Duodenal mucosa (tissue), 2 donors: ENCODE data around the gene CLCN7.

Source experiments
- H3K27ac ChIP-seq: one replicate; pipeline ENCODE4 v1.7.0; 2013; ENCODE audit warnings: low read depth, low read length
- H3K27me3 ChIP-seq, 2 donors: one replicate each; pipeline ENCODE4 v1.7.0; 2013; ENCODE audit warnings: low read length in 2 of 2, control low read depth in 1 of 2; ENCODE audit not compliant: insufficient read depth in 2 of 2, control insufficient read depth in 1 of 2
- H3K36me3 ChIP-seq, 2 donors: one replicate each; pipeline ENCODE4 v1.7.0; 2013; ENCODE audit warnings: low read length in 2 of 2, control low read depth in 1 of 2; ENCODE audit not compliant: insufficient read depth in 2 of 2, control insufficient read depth in 1 of 2
- H3K4me1 ChIP-seq, 2 donors: one replicate each; pipeline ENCODE4 v1.7.0; 2013; ENCODE audit warnings: low read length in 2 of 2, control low read depth in 1 of 2; ENCODE audit not compliant: insufficient read depth in 2 of 2, control insufficient read depth in 1 of 2
- H3K4me3 ChIP-seq, 2 donors: one replicate each; pipeline ENCODE4 v1.7.0; 2013; ENCODE audit warnings: low read length in 2 of 2, low read depth in 1 of 2
- H3K9ac ChIP-seq, 2 donors: one replicate each; pipeline ENCODE4 v1.7.0; 2013; ENCODE audit warnings: low read length in 2 of 2, low read depth in 1 of 2
- H3K9me3 ChIP-seq, 2 donors: one replicate each; pipeline ENCODE4 v1.7.0; 2013; ENCODE audit warnings: low read length in 2 of 2, control low read depth in 1 of 2; ENCODE audit not compliant: control insufficient read depth in 1 of 2

Gene CLCN7

GRCh38 chr16:1502092-1503004, 27.5 kb upstream of the CLCN7 start:
- H3K27me3 ChIP-seq: no peaks in the 10 kb centered on the region
- H3K9ac ChIP-seq: no peak overlapping the region
- H3K27ac ChIP-seq: no peak overlapping the region
- peaks cover 12 to 54% of the 10 kb centered on the region in 2 donors for H3K36me3 ChIP-seq
- H3K9me3 ChIP-seq: no peaks in the 10 kb centered on the region
- H3K4me3 ChIP-seq: no peak overlapping the region
- no peaks in the 10 kb centered on the region for H3K4me1 ChIP-seq

GRCh38 chr16:1501630-1502029, 26.8 kb upstream of the CLCN7 start:
- Histone ChIP-seq H3K9me3 (no peaks in the 10 kb centered on the region), H3K4me1 (no peaks in the 10 kb centered on the region), H3K9ac (no peak overlapping the region), H3K36me3 (peaks cover 12 to 61% of the 10 kb centered on the region in 2 donors), H3K4me3 (no peak overlapping the region), H3K27ac (no peak overlapping the region), H3K27me3 (no peaks in the 10 kb centered on the region)

GRCh38 chr16:1500465-1501150, 25.8 kb upstream of the CLCN7 start:
- no peak overlapping the region for H3K4me3 ChIP-seq
- no peak overlapping the region for H3K27ac ChIP-seq
- no peaks in the 10 kb centered on the region for H3K27me3 ChIP-seq
- peaks cover 12 to 66% of the 10 kb centered on the region in 2 donors for H3K36me3 ChIP-seq
- H3K9me3 ChIP-seq: no peaks in the 10 kb centered on the region
- no peaks in the 10 kb centered on the region for H3K4me1 ChIP-seq
- H3K9ac ChIP-seq: no peak overlapping the region

GRCh38 chr16:1499756-1500464, 25.1 kb upstream of the CLCN7 start:
- Histone ChIP-seq H3K9me3 (no peaks in the 10 kb centered on the region), H3K27me3 (no peaks in the 10 kb centered on the region), H3K36me3 (peaks cover 12 to 73% of the 10 kb centered on the region in 2 donors), H3K4me1 (peaks cover 0 to 2% of the 10 kb centered on the region in 2 donors), H3K27ac (no peak overlapping the region), H3K9ac (no peak overlapping the region), H3K4me3 (no peak overlapping the region)

GRCh38 chr16:1498899-1499676, 24.3 kb upstream of the CLCN7 start:
- Histone ChIP-seq H3K27ac (no peak overlapping the region), H3K27me3 (no peaks in the 10 kb centered on the region), H3K4me3 (no peak overlapping the region), H3K4me1 (peaks cover 7 to 10% of the 10 kb centered on the region in 2 donors), H3K9ac (no peak overlapping the region), H3K36me3 (peaks cover 12 to 79% of the 10 kb centered on the region in 2 donors), H3K9me3 (no peaks in the 10 kb centered on the region)

- Histone ChIP-seq H3K4me3 (no peak overlapping the region), H3K27ac (no peak overlapping the region), H3K4me1 (peaks cover 17 to 22% of the 10 kb centered on the region in 2 donors), H3K36me3 (peaks cover 6 to 66% of the 10 kb centered on the region in 2 donors), H3K27me3 (no peaks in the 10 kb centered on the region), H3K9me3 (no peaks in the 10 kb centered on the region), H3K9ac (no peak overlapping the region)
Observed at GRCh38 chr16:1497014-1497598, 22.3 kb upstream of the CLCN7 start.

- H3K4me3 ChIP-seq: no peak overlapping the region
- H3K4me1 ChIP-seq: peaks cover 17 to 22% of the 10 kb centered on the region in 2 donors
- H3K36me3 ChIP-seq: peaks cover 0 to 60% of the 10 kb centered on the region in 2 donors
- no peaks in the 10 kb centered on the region for H3K27me3 ChIP-seq
- H3K9me3 ChIP-seq: no peaks in the 10 kb centered on the region
- H3K27ac ChIP-seq: no peak overlapping the region
- no peak overlapping the region for H3K9ac ChIP-seq
Observed at GRCh38 chr16:1496464-1496863, 21.6 kb upstream of the CLCN7 start.

GRCh38 chr16:1495889-1496262, 21.0 kb upstream of the CLCN7 start:
- H3K4me1 ChIP-seq: peaks cover 17 to 22% of the 10 kb centered on the region in 2 donors
- H3K27me3 ChIP-seq: no peaks in the 10 kb centered on the region
- H3K9ac ChIP-seq: no peak overlapping the region
- H3K9me3 ChIP-seq: no peaks in the 10 kb centered on the region
- no peak overlapping the region for H3K4me3 ChIP-seq
- peaks cover 0 to 54% of the 10 kb centered on the region in 2 donors for H3K36me3 ChIP-seq
- H3K27ac ChIP-seq: no peak overlapping the region

- no peak overlapping the region for H3K27ac ChIP-seq
- no peaks in the 10 kb centered on the region for H3K9me3 ChIP-seq
- H3K36me3 ChIP-seq: peaks cover 0 to 51% of the 10 kb centered on the region in 2 donors
- no peak overlapping the region for H3K4me3 ChIP-seq
- H3K4me1 ChIP-seq: peaks cover 17 to 22% of the 10 kb centered on the region in 2 donors
- H3K9ac ChIP-seq: no peak overlapping the region
- no peaks in the 10 kb centered on the region for H3K27me3 ChIP-seq
Observed at GRCh38 chr16:1495211-1495888, 20.5 kb upstream of the CLCN7 start.
